ENCODE measurements around the gene AGPS. TPM values are rescaled to one million over a fixed set of nuclear protein-coding genes. Genes with fewer than 3 reads are reported as not detected.
"Not testable (repeated sequence)": the region's sequence is repeated elsewhere in the genome, so short reads cannot be mapped to it uniquely, and the experiment has no call there.

Gene AGPS
- total RNA-seq, 1 experiment from 2014 or later = 54.0 TPM

- H3K36me3 ChIP-seq (ENCODE audit: insufficient read depth, low read length) = peaks cover 19% of the 10 kb centered on the region
Observed at GRCh38 chr2:177547772-177548171, 155.2 kb downstream of the AGPS start.

GRCh38 chr2:177548636-177549035 lies 156.1 kb downstream of the AGPS start:
- Histone ChIP-seq H2AFZ (ENCODE audit: low read length) (no peak overlapping the region), H3K4me1 (ENCODE audit: low read length) (peaks cover 11% of the 10 kb centered on the region), H3K4me2 (ENCODE audit: low read depth, low read length, poor library complexity, severe bottlenecking) (no peak overlapping the region), H3K27me3 (ENCODE audit: low read length) (no peaks in the 10 kb centered on the region), H3K9ac (ENCODE audit: low read length) (no peak overlapping the region), H3K27ac (ENCODE audit: low read length) (no peak overlapping the region), H3K9me3 (ENCODE audit: low read length) (peaks cover 5% of the 10 kb centered on the region; the same call in 1 of the 2 replicates), H3K36me3 (ENCODE audit: insufficient read depth, low read length) (peaks cover 13% of the 10 kb centered on the region), H3K9me2 (replicated peaks; ENCODE audit: insufficient read depth, low read length) (no peaks in the 10 kb centered on the region), H3K79me2 (ENCODE audit: low read length) (no peaks in the 10 kb centered on the region; the same call in 1 of the 2 replicates), H4K20me1 (ENCODE audit: insufficient read depth, low read depth, low read length) (no peaks in the 10 kb centered on the region), H3K4me3 (ENCODE audit: low read length) (no peak overlapping the region)
- DNase-seq = no peak

More at GRCh38 chr2:177547772-177548171, 155.2 kb downstream of the AGPS start:
- no peak overlapping the region for H3K9ac ChIP-seq (ENCODE audit: low read length)
- H2AFZ ChIP-seq (ENCODE audit: low read length) = no peak overlapping the region
- H3K9me3 ChIP-seq (ENCODE audit: low read length) = peaks cover 5% of the 10 kb centered on the region; the same call in 1 of the 2 replicates
- no peak for DNase-seq
- H3K4me2 ChIP-seq (ENCODE audit: low read depth, low read length, poor library complexity, severe bottlenecking) = no peak overlapping the region
- no peak overlapping the region for H3K27ac ChIP-seq (ENCODE audit: low read length)
- H3K4me3 ChIP-seq (ENCODE audit: low read length) = no peak overlapping the region
- no peaks in the 10 kb centered on the region for H3K27me3 ChIP-seq (ENCODE audit: low read length)
- no peaks in the 10 kb centered on the region for H3K9me2 ChIP-seq (replicated peaks; ENCODE audit: insufficient read depth, low read length)
- H3K79me2 ChIP-seq (ENCODE audit: low read length) = no peaks in the 10 kb centered on the region; the same call in 1 of the 2 replicates
- H3K4me1 ChIP-seq (ENCODE audit: low read length) = peaks cover 7% of the 10 kb centered on the region; the same call in 1 of the 2 replicates
- H4K20me1 ChIP-seq (ENCODE audit: insufficient read depth, low read depth, low read length) = no peaks in the 10 kb centered on the region

- Histone ChIP-seq H3K9me3 (ENCODE audit: low read length) (peaks cover 5% of the 10 kb centered on the region; the same call in 1 of the 2 replicates), H3K9ac (ENCODE audit: low read length) (no peak overlapping the region), H3K27ac (ENCODE audit: low read length) (no peak overlapping the region), H3K4me3 (ENCODE audit: low read length) (no peak overlapping the region), H3K36me3 (ENCODE audit: insufficient read depth, low read length) (peaks cover 8% of the 10 kb centered on the region; the same call in 1 of the 2 replicates), H2AFZ (ENCODE audit: low read length) (no peak overlapping the region), H4K20me1 (ENCODE audit: insufficient read depth, low read depth, low read length) (no peaks in the 10 kb centered on the region), H3K79me2 (ENCODE audit: low read length) (no peaks in the 10 kb centered on the region; the same call in 1 of the 2 replicates), H3K9me2 (replicated peaks; ENCODE audit: insufficient read depth, low read length) (no peaks in the 10 kb centered on the region), H3K4me1 (ENCODE audit: low read length) (peaks cover 14% of the 10 kb centered on the region), H3K27me3 (ENCODE audit: low read length) (no peaks in the 10 kb centered on the region), H3K4me2 (ENCODE audit: low read depth, low read length, poor library complexity, severe bottlenecking) (no peak overlapping the region)
- DNase-seq = no peak
Observed at GRCh38 chr2:177549171-177549570, 156.6 kb downstream of the AGPS start.

DNA sequence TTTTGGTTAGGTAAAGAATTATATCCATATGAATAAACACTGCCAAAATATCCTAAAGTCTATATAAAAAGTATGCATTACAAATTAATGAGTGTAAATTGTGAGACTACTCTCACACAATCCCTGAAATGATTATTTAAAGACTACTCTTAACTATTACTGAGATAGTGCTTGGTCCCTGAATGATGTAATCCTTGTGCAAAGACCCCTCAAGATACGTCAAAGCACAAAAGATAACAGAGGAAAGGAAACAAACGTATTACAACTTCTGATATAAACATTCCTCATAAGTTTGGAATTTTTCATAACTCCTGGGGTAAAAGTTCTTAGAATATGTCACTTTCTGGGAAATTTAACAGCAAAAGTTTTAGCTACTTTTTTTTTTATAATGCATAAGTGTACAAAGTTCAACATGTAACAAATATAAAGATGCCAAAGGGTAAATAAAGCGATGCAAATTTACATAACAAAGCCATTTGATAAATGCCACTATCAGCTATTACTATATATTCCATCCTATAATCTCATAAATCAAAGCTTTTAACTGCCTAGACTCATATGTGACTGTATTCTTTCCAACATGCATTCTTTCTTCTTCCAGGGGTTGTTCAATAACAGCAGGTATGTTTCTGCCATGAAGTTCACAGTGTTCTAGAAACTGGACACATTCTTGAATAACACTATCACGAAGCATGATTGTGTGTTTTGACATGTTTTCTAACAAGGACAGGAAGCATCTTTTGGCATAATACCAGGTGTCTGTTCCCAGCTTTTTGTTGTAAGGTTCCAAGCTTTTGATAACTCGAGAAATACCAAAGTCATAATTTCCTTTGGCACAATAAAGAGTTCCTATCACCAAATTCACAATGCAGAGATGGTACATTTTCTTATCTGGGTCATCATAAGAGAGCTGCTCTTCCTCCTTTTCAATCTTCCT lies 158.0 kb downstream of the AGPS start:
- Histone ChIP-seq H3K36me3 (ENCODE audit: insufficient read depth, low read length) (no peaks in the 10 kb centered on the region), H3K4me2 (ENCODE audit: low read depth, low read length, poor library complexity, severe bottlenecking) (no peak overlapping the region), H3K9ac (ENCODE audit: low read length) (no peak overlapping the region)

DNA sequence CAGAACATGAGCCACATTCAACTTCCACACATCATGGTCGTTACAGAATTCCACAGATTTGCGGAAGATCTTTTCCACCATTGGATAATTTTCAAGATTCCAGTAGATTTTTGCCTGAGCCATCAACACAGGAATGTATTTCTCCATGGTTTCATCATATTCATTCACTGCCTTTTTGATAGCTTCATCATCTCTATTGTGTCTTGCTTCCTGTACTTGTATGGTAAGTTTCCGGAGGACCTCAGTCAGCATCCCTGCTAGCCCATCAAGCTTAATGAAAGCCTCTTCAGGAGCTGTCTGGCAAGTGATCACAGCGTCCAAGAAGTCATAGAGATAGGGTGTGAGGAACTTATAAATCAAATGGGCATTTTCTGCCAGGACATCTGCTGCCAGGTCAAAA lies 158.8 kb downstream of the AGPS start:
- not testable (repeated sequence) for H4K20me1 ChIP-seq (ENCODE audit: insufficient read depth, low read depth, low read length); H3K36me3 ChIP-seq (ENCODE audit: insufficient read depth, low read length); H3K9me3 ChIP-seq (ENCODE audit: low read length); H3K79me2 ChIP-seq (ENCODE audit: low read length); H3K4me3 ChIP-seq (ENCODE audit: low read length); DNase-seq; H2AFZ ChIP-seq (ENCODE audit: low read length); H3K27me3 ChIP-seq (ENCODE audit: low read length); H3K9me2 ChIP-seq (replicated peaks; ENCODE audit: insufficient read depth, low read length); H3K9ac ChIP-seq (ENCODE audit: low read length); H3K27ac ChIP-seq (ENCODE audit: low read length)
- Histone ChIP-seq H3K4me1 (ENCODE audit: low read length) (peaks cover 14% of the 10 kb centered on the region), H3K4me2 (ENCODE audit: low read depth, low read length, poor library complexity, severe bottlenecking) (peak overlapping the region; percentile 86)

More for the DNA sequence above, 158.0 kb downstream of the AGPS start:
- Histone ChIP-seq H4K20me1 (ENCODE audit: insufficient read depth, low read depth, low read length) (no peaks in the 10 kb centered on the region), H3K9me3 (ENCODE audit: low read length) (no peaks in the 10 kb centered on the region), H2AFZ (ENCODE audit: low read length) (no peak overlapping the region), H3K27me3 (ENCODE audit: low read length) (no peaks in the 10 kb centered on the region), H3K4me1 (ENCODE audit: low read length) (peaks cover 14% of the 10 kb centered on the region), H3K79me2 (ENCODE audit: low read length) (no peaks in the 10 kb centered on the region; the same call in 1 of the 2 replicates), H3K9me2 (replicated peaks; ENCODE audit: insufficient read depth, low read length) (no peaks in the 10 kb centered on the region), H3K4me3 (ENCODE audit: low read length) (no peak overlapping the region), H3K27ac (ENCODE audit: low read length) (no peak overlapping the region)
- DNase-seq = no peak

DNA sequence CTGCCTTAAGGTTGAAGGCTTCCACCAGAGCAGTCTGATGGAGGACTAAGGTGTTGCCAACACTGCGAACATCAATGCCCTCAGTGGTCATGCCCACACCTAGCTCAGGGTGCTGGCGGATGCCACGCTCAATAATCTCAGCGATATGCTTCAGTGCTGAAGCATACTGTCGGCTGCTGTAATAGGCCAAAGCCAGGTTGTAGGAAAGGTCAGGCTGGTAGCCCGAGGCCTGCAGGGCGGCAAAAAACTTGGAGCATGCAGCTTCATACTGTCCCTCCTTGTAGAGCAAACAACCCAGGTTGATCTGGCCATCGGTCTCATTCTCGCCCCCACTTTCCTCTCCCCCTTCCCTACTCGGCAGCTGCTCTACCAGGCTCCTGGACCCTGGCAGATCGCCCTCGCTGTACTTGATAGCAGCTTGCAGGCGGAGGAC lies 159.4 kb downstream of the AGPS start:
- peak overlapping the region; percentile 84; the same call in 1 of the 2 replicates for H3K27ac ChIP-seq (ENCODE audit: low read length)
- H3K4me3 ChIP-seq (ENCODE audit: low read length) = peak overlapping the region; percentile 72
- no peak overlapping the region; the same call in 1 of the 2 replicates for H2AFZ ChIP-seq (ENCODE audit: low read length)
- H3K9ac ChIP-seq (ENCODE audit: low read length) = peak overlapping the region; percentile 81
- H3K9me3 ChIP-seq (ENCODE audit: low read length) = no peaks in the 10 kb centered on the region
- H4K20me1 ChIP-seq (ENCODE audit: insufficient read depth, low read depth, low read length) = no peaks in the 10 kb centered on the region
- H3K36me3 ChIP-seq (ENCODE audit: insufficient read depth, low read length) = no peaks in the 10 kb centered on the region
- DNase-seq = peak; percentile 57
- H3K4me1 ChIP-seq (ENCODE audit: low read length) = peaks cover 14% of the 10 kb centered on the region
- no peaks in the 10 kb centered on the region for H3K27me3 ChIP-seq (ENCODE audit: low read length)
- no peaks in the 10 kb centered on the region for H3K9me2 ChIP-seq (replicated peaks; ENCODE audit: insufficient read depth, low read length)
- H3K79me2 ChIP-seq (ENCODE audit: low read length) = no peaks in the 10 kb centered on the region; the same call in 1 of the 2 replicates
- H3K4me2 ChIP-seq (ENCODE audit: low read depth, low read length, poor library complexity, severe bottlenecking) = peak overlapping the region; percentile 86

- Histone ChIP-seq H3K4me1 (ENCODE audit: low read length) (peaks cover 14% of the 10 kb centered on the region), H3K36me3 (ENCODE audit: insufficient read depth, low read length) (no peaks in the 10 kb centered on the region), H3K9ac (ENCODE audit: low read length) (peak overlapping the region; percentile 81), H4K20me1 (ENCODE audit: insufficient read depth, low read depth, low read length) (no peaks in the 10 kb centered on the region), H3K79me2 (ENCODE audit: low read length) (no peaks in the 10 kb centered on the region; the same call in 1 of the 2 replicates), H3K4me3 (ENCODE audit: low read length) (peak overlapping the region; percentile 72), H3K4me2 (ENCODE audit: low read depth, low read length, poor library complexity, severe bottlenecking) (peak overlapping the region; percentile 86), H3K9me3 (ENCODE audit: low read length) (no peaks in the 10 kb centered on the region), H3K9me2 (replicated peaks; ENCODE audit: insufficient read depth, low read length) (no peaks in the 10 kb centered on the region), H3K27me3 (ENCODE audit: low read length) (no peaks in the 10 kb centered on the region), H2AFZ (ENCODE audit: low read length) (peak overlapping the region; percentile 91; the same call in 1 of the 2 replicates), H3K27ac (ENCODE audit: low read length) (peak overlapping the region; percentile 84)
- peak; percentile 96 for DNase-seq
Observed at GRCh38 chr2:177552422-177553175, 160.0 kb downstream of the AGPS start.
